ENCODE data around the gene OS9.
A peak's percentile ranks its signal among the peaks of the same experiment; 100 is the strongest.

DNA sequence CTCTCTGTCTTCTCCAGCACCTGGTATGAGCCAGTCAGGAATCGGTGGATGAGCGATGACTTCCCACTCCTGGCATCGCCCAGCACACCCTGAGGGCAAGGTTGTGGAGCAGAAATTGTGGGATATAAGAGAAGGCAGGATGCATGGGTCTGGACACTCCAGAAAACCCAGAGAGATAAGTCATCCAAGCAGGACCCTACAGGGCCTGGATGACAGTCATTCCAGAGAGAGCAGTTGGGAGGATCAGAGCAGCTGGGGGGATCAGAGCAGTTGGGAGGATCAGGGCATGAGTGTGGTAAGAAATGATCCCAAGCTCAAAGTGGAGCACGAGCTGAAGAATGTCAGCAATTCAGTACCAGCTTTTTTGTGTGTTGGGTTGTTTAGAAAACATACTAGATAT is 40.7 kb downstream of the OS9 start:
- TF ChIP-seq, protein P1, sequence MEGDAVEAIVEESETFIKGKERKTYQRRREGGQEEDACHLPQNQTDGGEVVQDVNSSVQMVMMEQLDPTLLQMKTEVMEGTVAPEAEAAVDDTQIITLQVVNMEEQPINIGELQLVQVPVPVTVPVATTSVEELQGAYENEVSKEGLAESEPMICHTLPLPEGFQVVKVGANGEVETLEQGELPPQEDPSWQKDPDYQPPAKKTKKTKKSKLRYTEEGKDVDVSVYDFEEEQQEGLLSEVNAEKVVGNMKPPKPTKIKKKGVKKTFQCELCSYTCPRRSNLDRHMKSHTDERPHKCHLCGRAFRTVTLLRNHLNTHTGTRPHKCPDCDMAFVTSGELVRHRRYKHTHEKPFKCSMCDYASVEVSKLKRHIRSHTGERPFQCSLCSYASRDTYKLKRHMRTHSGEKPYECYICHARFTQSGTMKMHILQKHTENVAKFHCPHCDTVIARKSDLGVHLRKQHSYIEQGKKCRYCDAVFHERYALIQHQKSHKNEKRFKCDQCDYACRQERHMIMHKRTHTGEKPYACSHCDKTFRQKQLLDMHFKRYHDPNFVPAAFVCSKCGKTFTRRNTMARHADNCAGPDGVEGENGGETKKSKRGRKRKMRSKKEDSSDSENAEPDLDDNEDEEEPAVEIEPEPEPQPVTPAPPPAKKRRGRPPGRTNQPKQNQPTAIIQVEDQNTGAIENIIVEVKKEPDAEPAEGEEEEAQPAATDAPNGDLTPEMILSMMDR (IDR thresholded peaks at IDR 0.05; ENCODE audit: extremely low read depth in 1 of 2, insufficient read depth in 1 of 2, low read depth in 1 of 2, low read length in 2 of 2): no peak
- TF ChIP-seq POLR2A (IDR thresholded peaks at IDR 0.05; ENCODE audit: low read depth, low read length): no peak
- no peak for TF ChIP-seq POLR2AphosphoS5 (IDR thresholded peaks at IDR 0.05; ENCODE audit: insufficient read depth, low read depth, low read length)
- no peak for TF ChIP-seq JUN (IDR thresholded peaks at IDR 0.05; ENCODE audit: borderline replicate concordance, insufficient read depth, insufficient read length, low read depth)
- TF ChIP-seq, protein P2, sequence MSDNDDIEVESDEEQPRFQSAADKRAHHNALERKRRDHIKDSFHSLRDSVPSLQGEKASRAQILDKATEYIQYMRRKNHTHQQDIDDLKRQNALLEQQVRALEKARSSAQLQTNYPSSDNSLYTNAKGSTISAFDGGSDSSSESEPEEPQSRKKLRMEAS (IDR thresholded peaks at IDR 0.05; ENCODE audit: insufficient read depth, insufficient read length): no peak
- peak; percentile 6 for TF ChIP-seq EZH2 (IDR thresholded peaks at IDR 0.05; ENCODE audit: borderline replicate concordance, low read depth, low read length, severe bottlenecking)
- TF ChIP-seq MYC (IDR thresholded peaks at IDR 0.05; ENCODE audit: low read depth, low read length): no peak
- TF ChIP-seq FOS (IDR thresholded peaks at IDR 0.05; ENCODE audit: borderline replicate concordance, insufficient read depth, low read length): no peak
